Ishikawa (cell line): Measurements from ENCODE around the gene MAP2.

Experiments
- CEBPB ChIP-seq: IDR thresholded peaks from 2 replicates; pipeline ENCODE4 v1.6.1; 2012
- CREB1 ChIP-seq: IDR thresholded peaks from 2 replicates; pipeline ENCODE4 v1.6.1; 2012; ENCODE audit warnings: low read depth
- EGR1 ChIP-seq: IDR thresholded peaks from 2 replicates; pipeline ENCODE4 v1.6.1; 2012
- EP300 ChIP-seq: IDR thresholded peaks from 2 replicates; pipeline ENCODE4 v1.6.1; 2012; ENCODE audit warnings: borderline replicate concordance
- FOXM1 ChIP-seq: IDR thresholded peaks from 2 replicates; pipeline ENCODE4 v1.6.1; 2012; ENCODE audit warnings: low read depth, borderline replicate concordance
- NFIC ChIP-seq: IDR thresholded peaks from 2 replicates; pipeline ENCODE4 v1.6.1; 2012
- RAD21 ChIP-seq: IDR thresholded peaks from 2 replicates; pipeline ENCODE4 v1.6.1; 2012; ENCODE audit warnings: low read depth
- TAF1 ChIP-seq: IDR thresholded peaks from 2 replicates; pipeline ENCODE4 v1.6.1; 2012; ENCODE audit warnings: low read depth, mild to moderate bottlenecking
- TCF12 ChIP-seq: IDR thresholded peaks from 2 replicates; pipeline ENCODE4 v1.6.1; 2012; ENCODE audit warnings: low read depth
- TEAD4 ChIP-seq: IDR thresholded peaks from 2 replicates; pipeline ENCODE4 v1.6.1; 2012
- USF1 ChIP-seq: IDR thresholded peaks from 2 replicates; pipeline ENCODE4 v1.6.1; 2012
- YY1 ChIP-seq: IDR thresholded peaks from 2 replicates; pipeline ENCODE4 v1.6.1; 2012; ENCODE audit warnings: low read depth
- ZBTB7A ChIP-seq: IDR thresholded peaks from 2 replicates; pipeline ENCODE4 v1.6.1; 2012; ENCODE audit warnings: low read depth
- TF ChIP-seq, protein P1 (sequence below): IDR thresholded peaks from 2 replicates; pipeline ENCODE4 v1.6.1; 2012
- TF ChIP-seq, protein P2 (sequence below): IDR thresholded peaks from 2 replicates; pipeline ENCODE4 v1.6.1; 2012; ENCODE audit warnings: low read depth, mild to moderate bottlenecking

The MAP2 gene

DNA sequence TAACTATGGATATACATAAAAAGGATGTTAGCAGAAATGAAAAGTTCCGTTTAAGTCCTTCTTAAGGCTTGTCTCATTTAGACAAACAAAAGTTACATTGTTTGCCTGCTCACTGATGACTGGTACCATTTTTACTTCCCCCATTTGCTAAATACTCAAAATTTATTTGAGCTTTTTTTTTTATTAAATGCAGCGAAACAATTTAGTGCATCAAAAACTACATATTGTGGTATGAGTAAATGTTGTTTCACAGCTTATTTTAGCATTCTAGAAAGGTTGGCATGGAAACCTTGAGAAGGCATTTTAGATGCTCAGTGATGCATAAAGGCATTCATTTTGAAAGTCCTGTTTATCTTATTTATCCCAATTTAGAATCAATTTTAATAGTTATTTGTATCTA is 100.0 kb downstream of the MAP2 start:
- TF ChIP-seq RAD21 (no peak), YY1 (no peak), EP300 (no peak), CEBPB (no peak), NFIC (no peak), ZBTB7A (no peak), TCF12 (no peak), TEAD4 (no peak), USF1 (no peak), EGR1 (no peak), TAF1 (no peak), CREB1 (no peak)
- TF ChIP-seq, protein P1, sequence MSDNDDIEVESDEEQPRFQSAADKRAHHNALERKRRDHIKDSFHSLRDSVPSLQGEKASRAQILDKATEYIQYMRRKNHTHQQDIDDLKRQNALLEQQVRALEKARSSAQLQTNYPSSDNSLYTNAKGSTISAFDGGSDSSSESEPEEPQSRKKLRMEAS, result no peak

- TF ChIP-seq, protein P2, sequence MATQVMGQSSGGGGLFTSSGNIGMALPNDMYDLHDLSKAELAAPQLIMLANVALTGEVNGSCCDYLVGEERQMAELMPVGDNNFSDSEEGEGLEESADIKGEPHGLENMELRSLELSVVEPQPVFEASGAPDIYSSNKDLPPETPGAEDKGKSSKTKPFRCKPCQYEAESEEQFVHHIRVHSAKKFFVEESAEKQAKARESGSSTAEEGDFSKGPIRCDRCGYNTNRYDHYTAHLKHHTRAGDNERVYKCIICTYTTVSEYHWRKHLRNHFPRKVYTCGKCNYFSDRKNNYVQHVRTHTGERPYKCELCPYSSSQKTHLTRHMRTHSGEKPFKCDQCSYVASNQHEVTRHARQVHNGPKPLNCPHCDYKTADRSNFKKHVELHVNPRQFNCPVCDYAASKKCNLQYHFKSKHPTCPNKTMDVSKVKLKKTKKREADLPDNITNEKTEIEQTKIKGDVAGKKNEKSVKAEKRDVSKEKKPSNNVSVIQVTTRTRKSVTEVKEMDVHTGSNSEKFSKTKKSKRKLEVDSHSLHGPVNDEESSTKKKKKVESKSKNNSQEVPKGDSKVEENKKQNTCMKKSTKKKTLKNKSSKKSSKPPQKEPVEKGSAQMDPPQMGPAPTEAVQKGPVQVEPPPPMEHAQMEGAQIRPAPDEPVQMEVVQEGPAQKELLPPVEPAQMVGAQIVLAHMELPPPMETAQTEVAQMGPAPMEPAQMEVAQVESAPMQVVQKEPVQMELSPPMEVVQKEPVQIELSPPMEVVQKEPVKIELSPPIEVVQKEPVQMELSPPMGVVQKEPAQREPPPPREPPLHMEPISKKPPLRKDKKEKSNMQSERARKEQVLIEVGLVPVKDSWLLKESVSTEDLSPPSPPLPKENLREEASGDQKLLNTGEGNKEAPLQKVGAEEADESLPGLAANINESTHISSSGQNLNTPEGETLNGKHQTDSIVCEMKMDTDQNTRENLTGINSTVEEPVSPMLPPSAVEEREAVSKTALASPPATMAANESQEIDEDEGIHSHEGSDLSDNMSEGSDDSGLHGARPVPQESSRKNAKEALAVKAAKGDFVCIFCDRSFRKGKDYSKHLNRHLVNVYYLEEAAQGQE, result no peak
- TF ChIP-seq YY1 (no peak), EP300 (no peak), ZBTB7A (no peak), NFIC (no peak), TEAD4 (no peak), TAF1 (no peak), EGR1 (no peak), TCF12 (no peak), RAD21 (no peak), CREB1 (no peak), CEBPB (no peak), FOXM1 (no peak), USF1 (no peak)
- TF ChIP-seq, protein P1, result no peak
Observed at GRCh38 chr2:209525331-209525730, 101.5 kb downstream of the MAP2 start.

GRCh38 chr2:209525834-209526281 is 102.0 kb downstream of the MAP2 start:
- no peak for TF ChIP-seq CEBPB
- TF ChIP-seq RAD21, result no peak
- TF ChIP-seq, protein P2, result no peak

DNA sequence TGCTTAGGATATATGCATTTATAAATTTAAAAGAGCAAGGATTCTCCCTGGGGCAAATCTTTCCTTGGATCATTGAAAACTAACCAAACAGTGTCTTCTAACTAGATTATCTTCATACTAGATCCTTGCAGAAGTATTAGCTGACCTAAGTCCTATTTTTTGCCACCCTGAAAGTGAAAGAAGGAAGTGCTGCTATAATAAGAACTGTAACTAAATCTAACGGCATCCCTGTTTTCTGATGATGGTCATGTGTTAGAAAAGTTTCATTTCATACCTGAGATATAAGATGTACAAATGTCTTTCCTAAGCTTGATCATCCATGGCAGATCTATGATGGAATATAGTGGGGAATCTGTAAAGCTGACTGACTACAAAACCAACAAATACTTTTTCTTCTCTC is 102.7 kb downstream of the MAP2 start:
- TF ChIP-seq, protein P1, result no peak
- TF ChIP-seq TCF12 (no peak), NFIC (no peak), TAF1 (no peak), CEBPB (no peak), ZBTB7A (no peak), CREB1 (no peak), USF1 (no peak), TEAD4 (no peak), FOXM1 (no peak), YY1 (no peak), EP300 (no peak), RAD21 (no peak), EGR1 (no peak)
- TF ChIP-seq, protein P2, result no peak
